IPS-15b (cell line): Measurements from ENCODE around the gene ARHGAP15.

Source experiments
- H3K27me3 ChIP-seq: one replicate; pipeline ENCODE4 v1.6.1; 2013; ENCODE audit warnings: low read length; ENCODE audit not compliant: control insufficient read depth, insufficient read depth
- H3K36me3 ChIP-seq: one replicate; pipeline ENCODE4 v1.6.1; 2013; ENCODE audit warnings: low read length; ENCODE audit not compliant: control insufficient read depth, insufficient read depth
- H3K4me1 ChIP-seq: one replicate; pipeline ENCODE4 v1.6.1; 2013; ENCODE audit warnings: mild to moderate bottlenecking, low read length; ENCODE audit not compliant: control insufficient read depth, insufficient read depth
- H3K4me3 ChIP-seq: one replicate; pipeline ENCODE4 v1.5.1; 2013; ENCODE audit warnings: low read depth, low read length
- H3K9ac ChIP-seq: one replicate; pipeline ENCODE4 v1.6.1; 2013; ENCODE audit warnings: low read depth, mild to moderate bottlenecking, low read length
- H3K9me3 ChIP-seq: one replicate; pipeline ENCODE4 v1.6.1; 2013; ENCODE audit warnings: mild to moderate bottlenecking, low read length; ENCODE audit not compliant: control insufficient read depth, insufficient read depth

The ARHGAP15 gene

DNA sequence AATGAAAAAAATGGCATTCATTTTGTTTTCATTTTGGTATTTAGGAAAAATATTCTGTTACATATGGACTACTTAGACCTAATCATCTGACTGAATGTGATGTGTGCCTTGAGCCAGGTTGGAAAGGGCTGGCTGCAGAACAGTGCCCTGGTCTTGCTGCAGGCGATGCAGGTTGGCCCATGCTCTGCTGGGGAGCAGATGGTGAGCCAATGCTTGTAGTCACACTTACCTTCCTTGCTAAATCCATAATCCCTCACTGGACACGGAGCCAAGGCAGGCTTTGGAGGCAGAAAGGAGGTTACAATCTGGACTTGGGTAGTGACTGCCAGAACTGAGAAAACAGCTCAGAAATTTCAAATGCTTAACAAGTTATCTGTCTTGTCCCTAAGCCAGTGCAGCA is 228.7 kb downstream of the ARHGAP15 start:
- Histone ChIP-seq H3K4me1 (peaks cover 4% of the 10 kb centered on the region), H3K9me3 (no peaks in the 10 kb centered on the region), H3K9ac (no peak overlapping the region), H3K4me3 (no peak overlapping the region), H3K36me3 (no peaks in the 10 kb centered on the region), H3K27me3 (no peaks in the 10 kb centered on the region)

DNA sequence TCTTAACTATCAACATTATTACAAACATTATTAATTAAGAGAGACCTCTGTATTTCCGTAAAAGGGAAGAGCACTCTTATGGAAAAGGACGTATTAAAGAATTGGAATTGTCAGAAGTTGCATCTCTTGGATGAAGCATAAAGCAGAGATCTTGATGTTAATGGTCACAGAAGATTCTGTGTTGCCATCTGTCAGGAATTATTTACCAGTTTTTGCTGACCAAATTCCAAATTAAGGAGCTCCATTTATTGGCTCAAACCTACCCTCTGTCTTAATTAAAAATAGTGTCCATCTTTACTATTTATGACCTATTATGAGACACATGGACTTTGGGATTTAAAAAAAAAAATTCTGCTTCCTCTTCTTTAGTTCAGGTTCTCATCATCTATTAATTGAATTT is 232.1 kb downstream of the ARHGAP15 start:
- no peak overlapping the region for H3K9ac ChIP-seq
- H3K36me3 ChIP-seq, result no peaks in the 10 kb centered on the region
- no peak overlapping the region for H3K4me3 ChIP-seq
- H3K9me3 ChIP-seq, result no peaks in the 10 kb centered on the region
- H3K27me3 ChIP-seq, result no peaks in the 10 kb centered on the region
- H3K4me1 ChIP-seq, result no peaks in the 10 kb centered on the region

DNA sequence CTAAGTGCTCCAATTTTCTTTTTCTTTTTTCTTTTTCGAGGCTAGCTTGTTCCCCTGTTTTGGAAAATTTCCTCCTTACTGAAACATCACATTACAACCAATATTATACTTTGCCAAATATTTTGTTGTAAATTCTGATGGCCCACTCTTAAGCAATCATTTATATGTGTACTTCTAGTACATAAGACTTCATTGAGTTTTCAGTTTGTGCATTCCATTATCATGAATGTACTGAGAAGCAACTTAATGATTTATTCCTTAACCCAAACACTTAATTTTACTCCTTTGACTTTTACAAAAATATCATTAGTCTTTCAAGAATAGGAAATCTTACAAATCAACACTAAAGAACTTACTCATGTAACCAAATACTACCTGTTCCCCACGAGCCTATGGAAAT is 242.4 kb downstream of the ARHGAP15 start:
- no peak overlapping the region for H3K9ac ChIP-seq
- no peak overlapping the region for H3K4me3 ChIP-seq
- H3K36me3 ChIP-seq, result no peaks in the 10 kb centered on the region
- no peaks in the 10 kb centered on the region for H3K4me1 ChIP-seq
- H3K27me3 ChIP-seq, result no peaks in the 10 kb centered on the region
- H3K9me3 ChIP-seq, result no peaks in the 10 kb centered on the region

DNA sequence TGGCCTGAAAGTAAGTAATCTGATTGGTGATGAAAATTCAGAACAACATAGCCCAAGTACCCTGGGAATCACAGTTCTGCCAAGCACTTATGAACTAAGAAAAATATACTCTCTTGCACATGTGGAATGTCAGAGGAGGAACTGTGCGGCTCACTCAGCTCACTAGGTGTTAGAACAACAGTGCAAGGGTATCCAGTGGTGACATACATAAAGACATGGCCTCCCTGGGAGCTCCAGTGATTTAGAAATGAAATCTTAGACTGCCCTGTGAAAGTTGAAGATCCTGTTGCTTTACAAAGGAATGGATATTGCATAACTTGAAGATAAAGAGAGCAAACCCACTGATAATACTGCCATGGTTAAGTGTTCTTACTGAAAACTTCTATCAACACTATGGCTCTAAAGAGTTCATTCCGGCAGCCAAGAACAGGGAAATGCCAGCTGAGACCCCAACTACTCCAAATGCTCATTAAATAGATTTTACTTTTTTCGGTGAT is 246.2 kb downstream of the ARHGAP15 start:
- H3K27me3 ChIP-seq, result no peaks in the 10 kb centered on the region
- no peaks in the 10 kb centered on the region for H3K9me3 ChIP-seq
- no peaks in the 10 kb centered on the region for H3K4me1 ChIP-seq
- no peak overlapping the region for H3K9ac ChIP-seq
- no peaks in the 10 kb centered on the region for H3K36me3 ChIP-seq
- H3K4me3 ChIP-seq, result no peak overlapping the region

DNA sequence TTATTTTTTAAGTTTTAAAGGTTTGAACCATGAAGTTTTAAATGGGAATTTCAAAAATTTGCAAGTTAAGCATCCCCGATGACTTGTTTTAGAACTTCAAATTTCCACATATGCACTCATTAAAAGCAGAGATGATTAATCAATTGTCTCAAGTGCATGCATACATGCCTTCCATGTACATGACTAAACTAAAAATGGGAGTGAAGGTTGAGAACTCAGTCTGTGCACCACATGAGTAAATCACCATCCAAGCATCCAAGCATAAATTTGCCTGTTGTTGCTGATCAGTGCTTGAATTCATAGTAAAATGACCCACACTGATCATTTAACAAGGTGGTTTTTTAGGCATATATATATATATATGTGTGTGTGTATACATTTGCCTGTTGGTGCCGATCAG is 249.8 kb downstream of the ARHGAP15 start:
- Histone ChIP-seq H3K4me3 (no peak overlapping the region), H3K9ac (no peak overlapping the region), H3K36me3 (no peaks in the 10 kb centered on the region), H3K27me3 (no peaks in the 10 kb centered on the region), H3K9me3 (no peaks in the 10 kb centered on the region), H3K4me1 (no peaks in the 10 kb centered on the region)

DNA sequence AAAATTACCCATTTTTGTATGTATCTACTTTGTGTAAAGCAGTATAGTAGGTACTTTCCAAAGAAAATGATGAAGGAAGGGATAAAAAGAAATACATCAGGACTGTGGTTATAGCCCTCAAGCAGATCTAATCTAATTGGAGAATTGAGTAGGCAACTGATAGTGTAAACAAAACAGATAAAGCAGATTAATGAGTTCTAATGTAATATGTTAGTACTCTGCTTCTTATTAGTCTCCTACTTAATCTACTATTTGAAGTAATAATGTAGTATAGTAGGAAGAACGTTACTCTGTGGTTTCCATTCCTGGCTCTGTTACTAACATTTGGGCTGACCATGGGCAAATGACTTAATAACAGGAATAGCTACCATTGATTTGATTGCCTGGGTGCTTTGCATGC is 250.7 kb downstream of the ARHGAP15 start:
- Histone ChIP-seq H3K9me3 (no peaks in the 10 kb centered on the region), H3K27me3 (no peaks in the 10 kb centered on the region), H3K9ac (no peak overlapping the region), H3K4me1 (no peaks in the 10 kb centered on the region), H3K36me3 (no peaks in the 10 kb centered on the region), H3K4me3 (no peak overlapping the region)

DNA sequence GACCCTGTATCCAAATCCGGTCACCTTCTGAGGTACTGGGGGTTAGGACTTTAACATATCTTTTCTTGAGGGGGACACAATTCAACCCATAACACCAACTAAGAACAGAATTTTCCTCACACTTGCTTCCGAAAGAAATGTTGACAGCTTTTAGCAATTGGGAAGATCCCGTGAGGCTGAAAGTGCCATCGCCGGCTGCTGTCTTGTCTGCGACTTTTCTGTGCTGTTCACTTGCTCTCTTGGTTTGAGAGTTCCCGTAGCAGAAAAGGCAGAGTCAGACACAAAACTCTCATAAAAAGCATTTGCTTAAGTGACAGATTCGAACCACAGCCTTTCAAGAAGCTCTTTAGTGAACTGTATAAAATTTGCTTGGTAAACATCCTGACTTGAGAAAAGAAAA is 253.4 kb downstream of the ARHGAP15 start:
- H3K27me3 ChIP-seq, result no peaks in the 10 kb centered on the region
- no peaks in the 10 kb centered on the region for H3K36me3 ChIP-seq
- H3K4me1 ChIP-seq, result no peaks in the 10 kb centered on the region
- no peak overlapping the region for H3K4me3 ChIP-seq
- H3K9ac ChIP-seq, result no peak overlapping the region
- no peaks in the 10 kb centered on the region for H3K9me3 ChIP-seq

DNA sequence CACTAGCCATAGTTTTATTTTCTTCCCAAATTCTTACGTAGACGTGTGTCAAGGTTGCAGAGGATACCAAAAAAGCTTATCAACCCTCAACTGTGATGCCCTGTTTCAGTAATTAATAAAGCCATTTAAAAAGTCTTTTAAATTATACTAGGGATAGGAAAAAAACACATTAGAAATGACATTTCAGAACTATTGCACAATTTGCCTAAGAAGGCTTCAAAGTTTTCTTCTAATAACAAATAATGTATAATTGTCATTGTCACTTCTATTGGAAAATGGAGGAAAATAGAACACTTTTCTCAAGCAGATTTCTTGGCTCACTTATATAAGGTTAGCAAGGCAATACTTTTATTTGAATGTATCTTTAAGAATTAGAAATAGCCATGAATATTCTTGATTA is 253.8 kb downstream of the ARHGAP15 start:
- no peaks in the 10 kb centered on the region for H3K36me3 ChIP-seq
- no peaks in the 10 kb centered on the region for H3K9me3 ChIP-seq
- H3K9ac ChIP-seq, result no peak overlapping the region
- no peak overlapping the region for H3K4me3 ChIP-seq
- no peaks in the 10 kb centered on the region for H3K4me1 ChIP-seq
- H3K27me3 ChIP-seq, result no peaks in the 10 kb centered on the region

DNA sequence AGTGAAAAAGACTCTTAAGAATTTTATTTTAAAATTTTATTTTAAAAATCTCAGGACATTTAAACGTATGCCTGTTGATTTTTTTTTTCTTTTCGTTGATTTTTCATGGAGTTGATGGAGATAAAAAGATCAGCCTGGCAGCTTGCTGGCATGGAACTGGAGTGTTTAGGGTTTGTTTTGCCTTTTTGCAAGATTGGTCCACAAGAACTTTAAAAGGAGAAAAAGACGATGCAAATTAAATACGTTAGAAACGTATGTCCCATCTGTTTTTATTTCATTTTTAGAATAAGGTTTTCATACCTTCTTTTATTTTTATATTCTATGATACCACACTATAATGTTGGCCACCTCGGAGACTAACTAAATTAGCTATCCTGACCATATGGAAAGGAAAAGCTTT is 254.9 kb downstream of the ARHGAP15 start:
- Histone ChIP-seq H3K9me3 (no peaks in the 10 kb centered on the region), H3K4me3 (no peak overlapping the region), H3K9ac (no peak overlapping the region), H3K4me1 (no peaks in the 10 kb centered on the region), H3K36me3 (no peaks in the 10 kb centered on the region), H3K27me3 (no peaks in the 10 kb centered on the region)

DNA sequence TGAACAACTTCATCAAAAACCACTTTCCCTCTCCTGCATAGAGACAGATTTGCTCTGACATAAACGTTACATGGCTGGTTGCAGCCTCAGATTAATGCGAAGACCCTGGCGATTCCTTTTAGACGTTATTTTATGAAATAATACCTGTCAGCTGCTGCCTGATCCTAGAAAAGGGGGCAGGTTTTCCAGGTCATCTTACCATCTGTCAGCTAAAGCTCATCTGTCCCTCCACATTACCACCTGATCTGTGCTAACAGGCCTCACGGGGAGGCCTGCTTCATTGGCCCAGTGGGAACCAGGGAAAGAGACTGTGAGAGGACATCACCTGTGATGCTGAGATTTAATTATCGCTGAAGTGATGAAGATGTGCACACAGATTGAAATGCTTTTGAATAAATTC is 261.0 kb downstream of the ARHGAP15 start:
- no peaks in the 10 kb centered on the region for H3K36me3 ChIP-seq
- no peak overlapping the region for H3K4me3 ChIP-seq
- H3K9ac ChIP-seq, result no peak overlapping the region
- H3K27me3 ChIP-seq, result no peaks in the 10 kb centered on the region
- no peaks in the 10 kb centered on the region for H3K9me3 ChIP-seq
- H3K4me1 ChIP-seq, result no peaks in the 10 kb centered on the region

DNA sequence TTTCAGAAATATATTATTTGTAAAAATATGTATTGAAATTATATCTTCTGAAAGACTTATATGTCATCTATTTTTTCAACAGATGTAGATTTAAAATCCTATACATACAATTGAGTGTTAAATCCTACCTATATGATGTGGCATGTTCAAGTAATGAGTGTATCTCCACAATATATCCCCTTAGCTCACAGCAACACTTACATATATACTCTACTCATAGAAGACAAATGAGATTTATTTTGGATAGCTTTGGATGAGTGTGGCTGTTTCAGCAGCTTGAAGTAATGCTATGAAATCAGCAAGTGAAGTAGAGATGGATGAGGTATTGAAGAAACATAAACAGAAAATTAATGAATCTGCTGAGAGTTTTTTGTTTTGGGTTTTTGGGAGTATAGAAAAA is 263.1 kb downstream of the ARHGAP15 start:
- H3K4me1 ChIP-seq, result no peaks in the 10 kb centered on the region
- H3K9me3 ChIP-seq, result no peaks in the 10 kb centered on the region

DNA sequence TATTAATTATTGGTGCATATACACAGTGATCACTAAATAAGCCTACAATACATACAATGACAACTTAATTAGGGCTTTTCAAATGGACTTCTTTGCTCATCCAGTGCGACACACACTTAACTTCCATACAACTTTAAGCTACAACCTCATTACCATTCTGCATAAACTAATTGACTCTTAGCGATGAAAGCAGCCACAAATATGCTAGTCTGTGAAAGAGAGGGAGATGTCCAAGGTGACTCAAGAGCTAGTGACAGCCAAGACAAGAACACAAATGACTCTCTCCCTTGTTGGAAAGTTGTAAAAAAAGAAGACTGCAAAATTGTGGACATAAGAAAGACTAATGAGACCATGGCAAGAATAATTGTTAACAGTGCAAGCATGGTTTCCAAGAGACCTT is 264.8 kb downstream of the ARHGAP15 start:
- H3K4me1 ChIP-seq, result peaks cover 2% of the 10 kb centered on the region
- no peaks in the 10 kb centered on the region for H3K9me3 ChIP-seq
- H3K9ac ChIP-seq, result no peak overlapping the region
- H3K27me3 ChIP-seq, result no peaks in the 10 kb centered on the region
- H3K4me3 ChIP-seq, result no peak overlapping the region
- no peaks in the 10 kb centered on the region for H3K36me3 ChIP-seq

More for the DNA sequence above, 263.1 kb downstream of the ARHGAP15 start:
- Histone ChIP-seq H3K4me3 (no peak overlapping the region), H3K36me3 (no peaks in the 10 kb centered on the region), H3K27me3 (no peaks in the 10 kb centered on the region), H3K9ac (no peak overlapping the region)
